8988T (cell line): ENCODE measurements around the gene ADAMTS6.
"Not testable (repeated sequence)": the region's sequence is repeated elsewhere in the genome, so short reads cannot be mapped to it uniquely, and the experiment has no call there.

Experiments used
- DNase-seq: peaks from one replicate; pipeline ENCODE4 v3.0.0; 2011

ADAMTS6 gene

GRCh38 chr5:65481635-65482295 is at the start of gene ADAMTS6:
ADAMTS6 (minus strand) TSS chr5:65481920; CDS start chr5:65473673, 8,247 bp downstream.
- DNase-seq, result no peak

GRCh38 chr5:65530904-65531303 is 49.2 kb upstream of the ADAMTS6 start:
- no peak for DNase-seq

- DNase-seq, result no peak
Measured at GRCh38 chr5:65525726-65526125, 44.0 kb upstream of the ADAMTS6 start.

- DNase-seq, result no peak
Measured at GRCh38 chr5:65512170-65512937, 30.6 kb upstream of the ADAMTS6 start.

GRCh38 chr5:65508978-65509377 is 27.3 kb upstream of the ADAMTS6 start:
- DNase-seq, result no peak

GRCh38 chr5:65506961-65507360 is 25.2 kb upstream of the ADAMTS6 start:
- DNase-seq, result no peak

- DNase-seq, result no peak
Measured at GRCh38 chr5:65489119-65489518, 7.4 kb upstream of the ADAMTS6 start.

GRCh38 chr5:65488038-65488687 is 6.4 kb upstream of the ADAMTS6 start:
- not testable (repeated sequence) for DNase-seq

GRCh38 chr5:65486803-65487202 is 5.1 kb upstream of the ADAMTS6 start:
- DNase-seq, result not testable (repeated sequence)

- DNase-seq, result no peak
Measured at GRCh38 chr5:65485405-65485804, 3.7 kb upstream of the ADAMTS6 start.

- no peak for DNase-seq
Measured at GRCh38 chr5:65483546-65484346, 2.0 kb upstream of the ADAMTS6 start.

- DNase-seq, result no peak
Measured at GRCh38 chr5:65482736-65483545, 1.2 kb upstream of the ADAMTS6 start.

GRCh38 chr5:65482296-65482735 is 596 bp upstream of the ADAMTS6 start:
- no peak for DNase-seq

GRCh38 chr5:65481171-65481581 is 544 bp downstream of the ADAMTS6 start:
- no peak for DNase-seq

GRCh38 chr5:65480306-65480865 is 1.3 kb downstream of the ADAMTS6 start:
- DNase-seq, result no peak

GRCh38 chr5:65479527-65479926 is 2.2 kb downstream of the ADAMTS6 start:
- no peak for DNase-seq

- DNase-seq, result no peak
Measured at GRCh38 chr5:65478336-65478735, 3.4 kb downstream of the ADAMTS6 start.

GRCh38 chr5:65475895-65476294 is 5.8 kb downstream of the ADAMTS6 start:
- DNase-seq, result no peak

- DNase-seq, result no peak
Measured at GRCh38 chr5:65475336-65475735, 6.4 kb downstream of the ADAMTS6 start.

GRCh38 chr5:65474130-65474711 is 7.5 kb downstream of the ADAMTS6 start:
- DNase-seq, result no peak

GRCh38 chr5:65468633-65469032 is 13.1 kb downstream of the ADAMTS6 start:
- no peak for DNase-seq
